NK-92 (cell line): ENCODE results near the gene INSL3.
"Not testable (repeated sequence)": the region's sequence is repeated elsewhere in the genome, so short reads cannot be mapped to it uniquely, and the experiment has no call there.

Experiments used
- DNase-seq: peaks from one replicate; lab custom pipeline; 2025; ENCODE audit not compliant: unreplicated experiment; lab: John Stamatoyannopoulos, UW

Gene INSL3

GRCh38 chr19:17790059-17790780 lies 31.1 kb downstream of the INSL3 start:
- DNase-seq: no peak

- DNase-seq: no peak
Observed at GRCh38 chr19:17788632-17789031, 32.7 kb downstream of the INSL3 start.

- no peak for DNase-seq
Observed at GRCh38 chr19:17787274-17787913, 33.9 kb downstream of the INSL3 start.

GRCh38 chr19:17784201-17785008 lies 36.9 kb downstream of the INSL3 start:
- DNase-seq: no peak

GRCh38 chr19:17783721-17784120 lies 37.6 kb downstream of the INSL3 start:
- DNase-seq: not testable (repeated sequence)

GRCh38 chr19:17780781-17781180 lies 40.5 kb downstream of the INSL3 start:
- no peak for DNase-seq

GRCh38 chr19:17778968-17779929 lies 42.1 kb downstream of the INSL3 start:
- DNase-seq: no peak

- no peak for DNase-seq
Observed at GRCh38 chr19:17778251-17778967, 42.9 kb downstream of the INSL3 start.

GRCh38 chr19:17777840-17778239 lies 43.5 kb downstream of the INSL3 start:
- not testable (repeated sequence) for DNase-seq

- no peak for DNase-seq
Observed at GRCh38 chr19:17775991-17776803, 45.1 kb downstream of the INSL3 start.

GRCh38 chr19:17775245-17775927 lies 45.9 kb downstream of the INSL3 start:
- no peak for DNase-seq

GRCh38 chr19:17772172-17772571 lies 49.1 kb downstream of the INSL3 start:
- DNase-seq: no peak

GRCh38 chr19:17770613-17771012 lies 50.7 kb downstream of the INSL3 start:
- no peak for DNase-seq

- no peak for DNase-seq
Observed at GRCh38 chr19:17767559-17767958, 53.8 kb downstream of the INSL3 start.

- no peak for DNase-seq
Observed at GRCh38 chr19:17766543-17767131, 54.7 kb downstream of the INSL3 start.
